NCI-H1105 treated with DMSO at 0.1 percent for 48 hours (cell line): ENCODE data around the gene PTH2R.
"Not testable (repeated sequence)": the region's sequence is repeated elsewhere in the genome, so short reads cannot be mapped to it uniquely, and the experiment has no call there.

Experiments
- DNase-seq: peaks from one replicate; lab custom pipeline; 2025; lab: John Stamatoyannopoulos, UW

PTH2R gene

DNA sequence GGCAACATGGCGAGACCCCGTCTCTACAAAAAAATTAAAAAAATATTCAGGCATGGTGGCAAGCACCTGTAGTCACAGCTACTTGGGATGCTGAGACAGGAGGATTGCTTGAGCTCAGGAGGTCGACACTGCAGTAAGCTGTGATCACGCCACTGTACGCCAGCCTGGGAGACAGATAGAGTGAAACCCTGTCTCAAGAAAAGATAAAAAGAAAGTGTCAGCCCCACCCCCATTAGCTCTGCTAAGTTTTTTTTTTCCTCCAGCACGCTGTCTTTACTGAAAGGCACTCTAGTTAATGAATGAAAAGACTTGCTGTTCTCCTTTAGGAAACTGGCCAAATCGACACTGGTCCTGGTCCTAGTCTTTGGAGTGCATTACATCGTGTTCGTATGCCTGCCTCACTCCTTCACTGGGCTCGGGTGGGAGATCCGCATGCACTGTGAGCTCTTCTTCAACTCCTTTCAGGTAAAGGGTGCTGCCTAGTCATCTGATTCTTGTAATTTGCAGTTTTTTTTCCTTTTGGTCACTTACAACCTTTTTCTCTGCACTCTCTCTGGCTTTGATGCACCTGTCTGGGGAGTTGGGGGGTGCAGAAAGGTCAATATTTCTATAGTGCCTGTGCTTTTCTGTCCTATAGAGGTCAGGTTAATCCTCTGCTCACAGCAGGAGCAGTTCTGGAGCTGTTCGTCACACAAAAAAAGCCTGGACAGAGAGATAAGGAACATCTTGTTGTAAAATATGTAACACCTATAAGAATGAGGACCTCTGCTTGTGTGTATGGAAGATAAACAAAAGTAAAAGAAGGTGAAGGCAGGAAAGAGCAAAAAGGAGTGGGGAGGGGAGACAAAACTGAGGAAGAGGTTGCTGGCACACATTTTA is 82.3 kb downstream of the PTH2R start:
- DNase-seq: no peak

DNA sequence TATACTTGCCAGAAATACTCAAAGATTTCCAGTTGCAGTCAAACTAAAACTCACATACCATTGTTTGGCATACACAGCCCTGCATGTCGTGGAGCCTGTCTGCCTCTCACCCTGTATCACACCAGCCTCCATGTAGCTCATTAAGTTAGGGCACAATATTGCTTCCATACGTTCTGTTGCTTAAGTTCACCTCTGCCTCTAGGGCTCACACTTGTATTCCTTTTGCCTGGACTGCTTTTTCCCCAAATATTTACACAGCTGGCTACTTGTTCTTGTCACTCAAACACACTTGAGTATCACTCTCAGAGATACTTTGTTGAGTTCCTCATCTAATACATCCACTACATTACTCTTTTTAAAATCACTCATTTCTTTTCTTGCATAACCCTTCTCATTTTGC is 83.1 kb downstream of the PTH2R start:
- peak; percentile 89 for DNase-seq

DNA sequence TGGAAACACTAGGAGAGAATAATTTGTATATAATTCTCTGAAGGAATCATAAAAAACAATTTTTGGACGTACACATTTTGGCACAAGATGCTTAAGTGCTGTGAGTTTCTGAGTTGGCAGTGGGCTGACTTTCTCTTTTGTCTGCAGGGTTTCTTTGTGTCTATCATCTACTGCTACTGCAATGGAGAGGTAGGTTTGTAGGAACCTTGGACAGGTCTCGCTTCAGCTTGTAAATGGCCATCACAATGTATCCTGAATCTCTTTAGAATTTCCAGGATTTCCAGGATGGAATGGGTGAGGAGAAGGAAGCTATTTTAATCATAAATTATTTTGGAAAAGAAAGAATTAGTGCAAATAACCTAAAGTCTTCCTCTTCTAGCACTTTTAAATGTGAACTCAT is 83.9 kb downstream of the PTH2R start:
- peak; percentile 29 for DNase-seq

GRCh38 chr2:208491641-208492040 is 85.0 kb downstream of the PTH2R start:
- DNase-seq: no peak

GRCh38 chr2:208492069-208492468 is 85.5 kb downstream of the PTH2R start:
- DNase-seq: no peak

GRCh38 chr2:208493186-208493585 is 86.6 kb downstream of the PTH2R start:
- no peak for DNase-seq

GRCh38 chr2:208496129-208496528 is 89.5 kb downstream of the PTH2R start:
- no peak for DNase-seq

DNA sequence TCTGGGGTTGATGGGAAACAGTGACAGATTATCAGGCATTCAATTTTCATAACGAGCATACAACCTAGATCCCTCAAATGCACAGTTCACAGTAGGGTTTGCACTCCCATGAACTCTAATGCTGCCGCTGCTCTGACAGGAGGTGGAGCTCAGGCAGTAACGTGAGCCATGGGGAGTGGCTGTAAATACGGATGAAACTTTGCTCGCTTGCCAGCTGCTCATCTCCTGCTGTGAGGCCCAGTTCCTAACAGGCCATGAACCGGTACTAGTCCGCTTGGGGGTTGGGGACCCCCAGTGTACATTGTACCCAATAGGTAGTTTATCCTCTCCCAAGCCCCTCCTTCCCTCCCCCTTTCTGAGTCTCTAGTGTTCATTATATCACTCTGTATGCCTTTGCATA is 94.6 kb downstream of the PTH2R start:
- peak; percentile 58 for DNase-seq

DNA sequence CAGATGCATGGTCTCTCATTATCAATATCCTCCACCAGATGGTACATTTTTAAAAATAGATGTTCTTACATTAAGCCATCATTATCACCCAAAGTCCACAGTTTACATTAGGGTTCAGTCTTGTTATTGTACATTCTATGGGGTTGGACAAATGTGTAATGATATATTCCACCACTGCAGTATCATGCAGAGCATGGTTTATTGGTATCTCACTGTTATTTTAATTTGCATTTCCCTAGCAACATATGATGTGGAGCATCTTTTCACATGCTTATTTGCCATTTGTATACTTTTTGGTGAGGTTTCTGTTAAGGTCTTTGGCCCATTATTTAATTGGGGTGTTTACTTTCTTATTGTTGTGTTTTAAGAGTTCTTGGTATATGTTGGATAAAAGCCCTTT is 95.7 kb downstream of the PTH2R start:
- DNase-seq: no peak

GRCh38 chr2:208505365-208505764 is 98.8 kb downstream of the PTH2R start:
- not testable (repeated sequence) for DNase-seq

GRCh38 chr2:208509586-208509985 is 103.0 kb downstream of the PTH2R start:
- DNase-seq: peak; percentile 29

DNA sequence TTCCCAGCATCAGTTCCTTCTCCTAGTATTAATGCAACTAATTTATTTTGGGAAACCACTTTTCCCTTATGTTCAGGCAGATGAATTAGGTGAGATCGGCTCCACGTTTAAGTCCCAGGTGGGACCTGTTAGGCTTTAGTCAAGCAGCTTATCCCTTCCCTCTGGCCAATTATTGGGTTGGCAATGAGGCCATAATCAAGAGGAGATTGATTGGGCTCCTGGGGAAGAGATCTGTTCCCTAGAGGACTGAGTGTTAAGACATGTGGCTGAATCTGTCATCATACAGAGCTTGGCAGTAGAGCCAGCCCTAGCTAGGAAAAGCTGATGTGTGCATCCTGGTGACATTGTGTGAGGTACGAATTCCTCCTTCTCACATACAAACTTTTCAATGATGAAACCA is 104.4 kb downstream of the PTH2R start:
- no peak for DNase-seq

GRCh38 chr2:208511573-208511972 is 105.0 kb downstream of the PTH2R start:
- DNase-seq: no peak

DNA sequence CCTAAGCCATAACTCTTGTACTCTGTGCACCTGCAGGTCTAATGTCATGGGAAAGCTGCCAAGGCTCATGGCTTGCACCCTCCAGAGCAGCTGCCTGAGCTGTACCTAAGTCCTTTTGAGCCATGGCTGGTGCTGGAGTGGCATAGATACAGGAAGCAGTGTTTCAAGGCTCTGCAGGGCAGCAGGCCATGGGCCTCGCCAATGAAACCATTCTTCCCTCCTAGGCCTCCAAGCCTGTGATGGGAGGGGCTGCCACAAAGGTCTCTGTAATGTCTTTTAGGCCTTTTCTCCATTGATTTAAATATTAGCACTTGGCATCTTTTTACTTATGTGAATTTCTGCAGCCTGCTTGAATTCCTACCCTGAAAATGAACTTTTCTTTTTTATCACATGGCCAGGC is 108.5 kb downstream of the PTH2R start:
- DNase-seq: no peak

GRCh38 chr2:208523069-208523468 is 116.5 kb downstream of the PTH2R start:
- DNase-seq: not testable (repeated sequence)

GRCh38 chr2:208525165-208525564 is 118.6 kb downstream of the PTH2R start:
- not testable (repeated sequence) for DNase-seq

GRCh38 chr2:208529796-208530195 is 123.2 kb downstream of the PTH2R start:
- DNase-seq: peak; percentile 69

GRCh38 chr2:208531361-208531760 is 124.8 kb downstream of the PTH2R start:
- no peak for DNase-seq

- not testable (repeated sequence) for DNase-seq
These were observed 129.0 kb downstream of the PTH2R start for GRCh38 chr2:208535578-208535977.

DNA sequence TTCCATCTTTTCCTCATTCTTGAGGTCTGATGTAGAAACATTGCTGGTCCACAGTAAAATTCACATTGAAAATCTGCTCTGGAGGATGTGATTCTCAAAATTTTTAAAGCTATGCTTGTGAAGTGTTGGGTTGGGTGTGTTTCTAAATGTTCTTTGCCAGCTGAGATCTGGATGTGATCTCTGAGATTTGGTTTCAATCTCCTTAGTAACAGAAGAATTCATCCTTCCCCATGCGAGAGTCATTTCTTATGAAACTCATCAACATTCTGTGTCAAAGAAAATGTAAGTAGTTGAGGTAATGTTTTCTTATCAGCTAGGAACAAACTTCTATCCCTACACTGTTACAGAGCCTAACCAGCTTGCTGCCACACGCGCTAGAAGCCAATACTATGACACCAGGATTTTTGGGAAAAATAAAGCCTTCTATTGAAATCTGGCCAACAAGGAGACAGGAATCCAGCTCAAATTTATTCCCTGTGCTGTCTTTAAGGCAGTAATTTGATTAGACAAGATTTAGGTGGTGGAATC is 134.9 kb downstream of the PTH2R start:
- no peak for DNase-seq

DNA sequence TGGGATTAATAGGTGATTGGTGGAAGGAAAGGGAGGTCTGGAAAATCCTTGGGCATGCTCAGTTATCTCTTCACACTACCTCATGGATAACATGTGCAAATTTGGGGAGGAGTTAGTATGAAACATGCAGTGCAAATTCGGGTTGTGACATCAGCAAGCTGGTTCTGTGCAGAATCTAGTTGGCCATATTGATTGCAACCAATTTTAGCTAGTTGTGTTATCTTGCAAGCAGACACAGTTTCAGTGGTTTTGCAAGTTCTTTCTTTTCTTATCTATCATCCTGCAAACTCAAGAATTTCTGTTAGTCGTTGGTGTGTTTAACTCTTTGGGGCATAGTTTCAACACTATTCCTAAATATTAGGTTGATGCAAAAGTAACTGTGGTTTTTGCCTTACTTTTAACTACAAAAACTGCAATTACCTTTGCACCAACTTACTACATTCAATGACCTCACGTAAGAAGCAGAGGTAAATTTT is 135.4 kb downstream of the PTH2R start:
- no peak for DNase-seq

- DNase-seq: no peak
These were observed 136.0 kb downstream of the PTH2R start for GRCh38 chr2:208542465-208543041.
